Measurements from ENCODE around the gene FBXW8. TPM values are rescaled to one million over a fixed set of nuclear protein-coding genes. Genes with fewer than 3 reads are reported as not detected.
A peak's percentile ranks its signal among the peaks of the same experiment; 100 is the strongest.

The FBXW8 gene
- polyA plus RNA-seq, 12 donors = 10.9 to 20.4 (median 14.7) TPM; not detected in 1

GRCh38 chr12:116990329-116990728 lies 79.6 kb downstream of the FBXW8 start:
- DNase-seq = no peak

GRCh38 chr12:116990971-116991966 lies 80.5 kb downstream of the FBXW8 start:
- DNase-seq = no peak

GRCh38 chr12:116996093-116996492 lies 85.3 kb downstream of the FBXW8 start:
- peak; percentile 62 for DNase-seq

- DNase-seq = peak; percentile 30
Measured at GRCh38 chr12:116996621-116997020, 85.9 kb downstream of the FBXW8 start.

- DNase-seq = no peak
Measured at GRCh38 chr12:116999066-116999465, 88.3 kb downstream of the FBXW8 start.

- DNase-seq = no peak
Measured at GRCh38 chr12:117000316-117000715, 89.6 kb downstream of the FBXW8 start.

- DNase-seq = no peak
Measured at GRCh38 chr12:117002051-117002817, 91.5 kb downstream of the FBXW8 start.

GRCh38 chr12:117003883-117004404 lies 93.2 kb downstream of the FBXW8 start:
- no peak for DNase-seq

- DNase-seq = no peak
Measured at GRCh38 chr12:117005417-117006046, 94.8 kb downstream of the FBXW8 start.

GRCh38 chr12:117006333-117006732 lies 95.6 kb downstream of the FBXW8 start:
- no peak for DNase-seq

- no peak for DNase-seq
Measured at GRCh38 chr12:117007577-117007976, 96.8 kb downstream of the FBXW8 start.

GRCh38 chr12:117009759-117010158 lies 99.0 kb downstream of the FBXW8 start:
- no peak for DNase-seq

- no peak for DNase-seq
Measured at GRCh38 chr12:117010693-117011451, 100.1 kb downstream of the FBXW8 start.

- no peak for DNase-seq
Measured at GRCh38 chr12:117011988-117012805, 101.4 kb downstream of the FBXW8 start.

GRCh38 chr12:117013726-117014125 lies 103.0 kb downstream of the FBXW8 start:
- DNase-seq = no peak

- DNase-seq = no peak
Measured at GRCh38 chr12:117014342-117014887, 103.7 kb downstream of the FBXW8 start.

GRCh38 chr12:117015811-117016210 lies 105.1 kb downstream of the FBXW8 start:
- no peak for DNase-seq

GRCh38 chr12:117017807-117018206 lies 107.1 kb downstream of the FBXW8 start:
- DNase-seq = no peak

GRCh38 chr12:117018276-117018675 lies 107.5 kb downstream of the FBXW8 start:
- no peak for DNase-seq

GRCh38 chr12:117018685-117019084 lies 107.9 kb downstream of the FBXW8 start:
- DNase-seq = no peak
